Thymus (tissue), 11 donors: Measurements from ENCODE around the gene NPDC1. TPM values are rescaled to one million over a fixed set of nuclear protein-coding genes. Genes with fewer than 3 reads are reported as not detected.

Experiments
- DNase-seq, 9 donors: peaks; one replicate each; pipeline ENCODE4 v3.0.0-alpha.2; 2013; ENCODE audit warnings: low spot score in 9 of 9, low read depth in 6 of 9, missing footprints in 1 of 9
- H3K27ac ChIP-seq, 2 donors: one replicate each; pipeline ENCODE4 v1.5.1; 2013; ENCODE audit warnings: control low read depth in 1 of 2, low read depth in 1 of 2, low read length in 1 of 2, mild to moderate bottlenecking in 1 of 2, moderate library complexity in 1 of 2
- H3K27me3 ChIP-seq, 2 donors: one replicate each; pipeline ENCODE4 v1.5.1; 2013; ENCODE audit warnings: low read length in 1 of 2; ENCODE audit not compliant: control insufficient read depth in 2 of 2, insufficient read depth in 1 of 2
- H3K36me3 ChIP-seq, 2 donors: one replicate each; pipeline ENCODE4 v1.5.1; 2013; ENCODE audit warnings: low read length in 1 of 2, mild to moderate bottlenecking in 1 of 2, moderate library complexity in 1 of 2; ENCODE audit not compliant: control insufficient read depth in 2 of 2, insufficient read depth in 2 of 2
- H3K4me1 ChIP-seq, 2 donors: one replicate each; pipeline ENCODE4 v1.5.1; 2013; ENCODE audit warnings: low read length in 2 of 2; ENCODE audit not compliant: control insufficient read depth in 2 of 2, insufficient read depth in 2 of 2
- H3K4me3 ChIP-seq, 2 donors: one replicate each; pipeline ENCODE4 v1.5.1; 2013; ENCODE audit warnings: low read length in 2 of 2, control low read depth in 1 of 2, mild to moderate bottlenecking in 1 of 2
- H3K9me3 ChIP-seq, 2 donors: one replicate each; pipeline ENCODE4 v1.5.1; 2013; ENCODE audit warnings: low read length in 1 of 2, mild to moderate bottlenecking in 1 of 2; ENCODE audit not compliant: control insufficient read depth in 2 of 2, insufficient read depth in 1 of 2
- WGBS: extraction: QIAGEN DNeasy Blood & Tissue Kit; methylation state at CpG from one replicate; pipeline ENCODE4 v1.1.7; 2013; 5-methylcytosine and 5-hydroxymethylcytosine counted together
- polyA plus RNA-seq: library from polyadenylated mRNA; stranded (reverse); fragments of 200-250 nt; gene quantifications from one replicate; pipeline ENCODE4 v1.2.3, GENCODE V29; 2013
- total RNA-seq: library from RNA; stranded (reverse); fragments of 120-200 nt; gene quantifications from one replicate; pipeline ENCODE4 v1.2.4, GENCODE V29; 2013
- donor health status: healthy.

Gene NPDC1
- total and polyA plus RNA-seq, 2 donors = 4.8 to 71.1 TPM

GRCh38 chr9:137025517-137025966, 20.4 kb downstream of the NPDC1 start:
- no peak for DNase-seq
- 93% methylated on average over 21 of the region's 21 CpGs for WGBS
- H3K27ac ChIP-seq = no peak overlapping the region
- peaks cover 12 to 39% of the 10 kb centered on the region in 2 donors for H3K27me3 ChIP-seq
- H3K4me1 ChIP-seq = peaks cover 8 to 34% of the 10 kb centered on the region in 2 donors
- no peaks in the 10 kb centered on the region for H3K9me3 ChIP-seq
- no peak overlapping the region for H3K4me3 ChIP-seq
- H3K36me3 ChIP-seq = no peaks in the 10 kb centered on the region

GRCh38 chr9:137023583-137023991, 22.4 kb downstream of the NPDC1 start:
- H3K27me3 ChIP-seq = peaks cover 5 to 20% of the 10 kb centered on the region in 2 donors
- no peak for DNase-seq
- no peak overlapping the region for H3K27ac ChIP-seq
- no peaks in the 10 kb centered on the region for H3K9me3 ChIP-seq
- H3K4me1 ChIP-seq = peaks cover 0 to 14% of the 10 kb centered on the region in 2 donors
- no peak overlapping the region for H3K4me3 ChIP-seq
- no peaks in the 10 kb centered on the region for H3K36me3 ChIP-seq
- 95% methylated on average over 15 of the region's 15 CpGs for WGBS

- no peak for DNase-seq
- 97% methylated on average over 7 of the region's 7 CpGs for WGBS
- Histone ChIP-seq H3K4me3 (no peak overlapping the region), H3K9me3 (no peaks in the 10 kb centered on the region), H3K36me3 (no peaks in the 10 kb centered on the region), H3K4me1 (peaks cover 0 to 11% of the 10 kb centered on the region in 2 donors), H3K27ac (no peak overlapping the region), H3K27me3 (peaks cover 5 to 17% of the 10 kb centered on the region in 2 donors)
These were observed 22.8 kb downstream of the NPDC1 start for GRCh38 chr9:137023157-137023556.

- Histone ChIP-seq H3K4me1 (peaks cover 0 to 11% of the 10 kb centered on the region in 2 donors), H3K27me3 (peaks cover 3 to 16% of the 10 kb centered on the region in 2 donors), H3K9me3 (peaks cover 0 to 4% of the 10 kb centered on the region in 2 donors), H3K4me3 (no peak overlapping the region), H3K27ac (no peak overlapping the region), H3K36me3 (no peaks in the 10 kb centered on the region)
- WGBS = 95% methylated on average over 23 of the region's 23 CpGs
- DNase-seq = no peak
These were observed 23.3 kb downstream of the NPDC1 start for GRCh38 chr9:137022662-137023008.

GRCh38 chr9:137021979-137022661, 23.9 kb downstream of the NPDC1 start:
- Histone ChIP-seq H3K9me3 (peaks cover 0 to 4% of the 10 kb centered on the region in 2 donors), H3K4me3 (no peak overlapping the region), H3K27me3 (peaks cover under 1 to 11% of the 10 kb centered on the region in 2 donors), H3K36me3 (peaks cover 0 to 3% of the 10 kb centered on the region in 2 donors), H3K27ac (no peak overlapping the region), H3K4me1 (peaks cover 0 to 6% of the 10 kb centered on the region in 2 donors)
- 85% methylated on average over 30 of the region's 30 CpGs for WGBS
- no peak for DNase-seq

GRCh38 chr9:137021568-137021978, 24.4 kb downstream of the NPDC1 start:
- no peak for DNase-seq
- 95% methylated on average over 6 of the region's 6 CpGs for WGBS
- Histone ChIP-seq H3K27me3 (peaks cover 0 to 6% of the 10 kb centered on the region in 2 donors), H3K27ac (no peak overlapping the region), H3K9me3 (peaks cover 0 to 8% of the 10 kb centered on the region in 2 donors), H3K4me1 (peaks cover 0 to 3% of the 10 kb centered on the region in 2 donors), H3K4me3 (no peak overlapping the region), H3K36me3 (peaks cover 0 to 3% of the 10 kb centered on the region in 2 donors)

- H3K36me3 ChIP-seq = peaks cover 0 to 3% of the 10 kb centered on the region in 2 donors
- DNase-seq = no peak
- H3K9me3 ChIP-seq = peaks cover 0 to 13% of the 10 kb centered on the region in 2 donors
- no peaks in the 10 kb centered on the region for H3K27me3 ChIP-seq
- no peak overlapping the region for H3K4me3 ChIP-seq
- peaks cover 0 to 1% of the 10 kb centered on the region in 2 donors for H3K4me1 ChIP-seq
- WGBS = 98% methylated on average over 32 of the region's 32 CpGs
- H3K27ac ChIP-seq = no peak overlapping the region
These were observed 25.0 kb downstream of the NPDC1 start for GRCh38 chr9:137020771-137021567.

GRCh38 chr9:137019891-137020683, 25.9 kb downstream of the NPDC1 start:
- Histone ChIP-seq H3K9me3 (peaks cover 0 to 18% of the 10 kb centered on the region in 2 donors), H3K27ac (no peak overlapping the region), H3K4me3 (no peak overlapping the region), H3K4me1 (no peaks in the 10 kb centered on the region), H3K27me3 (no peaks in the 10 kb centered on the region), H3K36me3 (peaks cover 0 to 3% of the 10 kb centered on the region in 2 donors)
- 98% methylated on average over 34 of the region's 34 CpGs for WGBS
- no peak for DNase-seq
